GM18951 (cell line): ENCODE data around the gene ALG10.
"Not testable (repeated sequence)": the region's sequence is repeated elsewhere in the genome, so short reads cannot be mapped to it uniquely, and the experiment has no call there.

ENCODE experiments used
- POLR2A ChIP-seq: IDR thresholded peaks from 4 replicates; pipeline ENCODE4 v1.6.1; 2011; ENCODE audit warnings: mild to moderate bottlenecking; ENCODE audit not compliant: insufficient read length, insufficient read depth; ENCODE audit errors: extremely low read depth
- in situ Hi-C: fragments of 300-500 bp; cut with MboI; formaldehyde crosslinking; loops from one replicate; pipeline ENCODE4 v1.12.0; 2022; ENCODE audit warnings: low sequenced_read_pairs, mixed read lengths, inconsistent platforms; ENCODE audit not compliant: unreplicated experiment

ALG10 gene

GRCh38 chr12:34022079-34022830, at the start of gene ALG10:
ALG10 (plus strand) TSS chr12:34022496; CDS start chr12:34022600, 104 bp downstream.
- in situ Hi-C loops = loop anchor here (25.0 kb wide), 4 partner anchors 585 to 1560 kb away; partner anchors contain the start of genes SYT10 and YARS2
- peak; percentile 75 for TF ChIP-seq POLR2A

- in situ Hi-C loops = not testable (repeated sequence)
These were observed 49.4 kb upstream of the ALG10 start for GRCh38 chr12:33972884-33973283.

GRCh38 chr12:33977887-33978286, 44.4 kb upstream of the ALG10 start:
- TF ChIP-seq POLR2A = no peak
- in situ Hi-C loops = no loop called here

GRCh38 chr12:33988197-33988805, 34.0 kb upstream of the ALG10 start:
- in situ Hi-C loops = no loop called here
- no peak for TF ChIP-seq POLR2A

GRCh38 chr12:33988913-33989312, 33.4 kb upstream of the ALG10 start:
- TF ChIP-seq POLR2A = no peak
- in situ Hi-C loops = no loop called here

GRCh38 chr12:33994857-33995808, 27.2 kb upstream of the ALG10 start:
- in situ Hi-C loops = no loop called here
- TF ChIP-seq POLR2A = no peak

- in situ Hi-C loops = loop anchor here (25.0 kb wide), 4 partner anchors 572 to 1547 kb away; partner anchors contain the start of genes SYT10 and YARS2
These were observed 13.5 kb upstream of the ALG10 start for GRCh38 chr12:34008835-34009234.

GRCh38 chr12:34016361-34016760, 5.9 kb upstream of the ALG10 start:
- no peak for TF ChIP-seq POLR2A
- in situ Hi-C loops = loop anchor here (25.0 kb wide), 4 partner anchors 579 to 1554 kb away; partner anchors contain the start of genes SYT10 and YARS2

- no peak for TF ChIP-seq POLR2A
- in situ Hi-C loops = loop anchor here (25.0 kb wide), 4 partner anchors 584 to 1559 kb away; partner anchors contain the start of genes SYT10 and YARS2
These were observed 1.2 kb upstream of the ALG10 start for GRCh38 chr12:34021071-34021470.

- in situ Hi-C loops = not testable (repeated sequence)
These were observed 5.4 kb downstream of the ALG10 start for GRCh38 chr12:34027661-34028060.

- in situ Hi-C loops = no loop called here
- no peak for TF ChIP-seq POLR2A
These were observed 8.3 kb downstream of the ALG10 start for GRCh38 chr12:34030591-34030990.

GRCh38 chr12:34033628-34034296, 11.5 kb downstream of the ALG10 start:
- in situ Hi-C loops = no loop called here

GRCh38 chr12:34038357-34038756, 16.1 kb downstream of the ALG10 start:
- in situ Hi-C loops = not testable (repeated sequence)

More at GRCh38 chr12:34033628-34034296, 11.5 kb downstream of the ALG10 start:
- no peak for TF ChIP-seq POLR2A

- TF ChIP-seq POLR2A = no peak
- in situ Hi-C loops = no loop called here
These were observed 24.3 kb downstream of the ALG10 start for GRCh38 chr12:34046570-34046969.

- in situ Hi-C loops = not testable (repeated sequence)
These were observed 25.6 kb downstream of the ALG10 start for GRCh38 chr12:34047855-34048254.
